GM21381 (cell line): Measurements from ENCODE around the gene SLC1A1.
A peak's percentile ranks its signal among the peaks of the same experiment; 100 is the strongest.
"Not testable (repeated sequence)": the region's sequence is repeated elsewhere in the genome, so short reads cannot be mapped to it uniquely, and the experiment has no call there.

Source experiments
- ATAC-seq: cut with Tn5 transposase; IDR thresholded peaks from one replicate; pipeline ENCODE4 v1.9.1; 2021; ENCODE audit warnings: mild to moderate bottlenecking, moderate library complexity; ENCODE audit not compliant: unreplicated experiment

The SLC1A1 gene

DNA sequence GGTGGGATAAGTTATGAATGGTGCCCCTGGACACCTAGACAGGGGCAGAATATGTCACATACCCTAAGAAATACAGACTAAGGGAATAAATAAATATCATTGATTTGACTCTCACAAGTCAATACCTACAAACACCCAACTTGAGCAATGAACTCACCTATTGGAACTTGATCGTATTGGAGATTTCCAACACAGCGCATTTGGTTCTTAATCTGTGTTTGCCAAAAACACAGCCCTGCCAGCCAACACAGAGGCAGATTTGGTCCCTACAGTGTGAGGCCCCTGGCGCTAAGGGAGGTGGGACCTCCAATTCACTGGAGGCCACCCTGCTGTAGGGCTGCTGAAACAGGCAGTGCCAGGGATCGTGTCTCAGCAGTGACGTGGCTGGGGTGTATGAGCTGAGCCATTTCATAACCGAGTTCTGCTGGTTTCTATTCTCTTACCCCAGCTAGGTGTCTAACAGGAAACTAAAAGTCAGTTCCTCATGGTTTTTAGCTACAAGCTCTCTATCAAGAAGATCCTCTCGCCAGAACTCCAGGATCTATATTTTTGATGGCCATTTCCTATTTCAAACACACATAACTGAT, 84.5 kb downstream of the SLC1A1 start:
- peak; percentile 82 for ATAC-seq

DNA sequence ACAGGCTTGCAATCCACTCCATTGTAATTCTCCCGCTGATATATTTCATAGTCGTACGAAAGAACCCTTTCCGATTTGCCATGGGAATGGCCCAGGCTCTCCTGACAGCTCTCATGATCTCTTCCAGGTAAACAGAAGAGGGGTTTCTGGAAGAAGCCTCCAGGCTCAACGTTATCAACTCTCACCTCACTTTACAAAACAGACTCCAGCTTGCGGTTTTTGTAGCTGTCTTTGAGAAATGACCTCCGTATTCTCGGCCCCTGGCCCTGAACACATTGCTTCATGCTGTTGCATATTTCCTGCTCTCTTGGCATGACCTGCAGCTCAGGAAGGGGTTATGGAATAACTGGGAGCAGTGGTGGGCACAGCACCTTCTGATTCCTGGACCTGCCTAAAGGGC, 85.7 kb downstream of the SLC1A1 start:
- no peak for ATAC-seq

DNA sequence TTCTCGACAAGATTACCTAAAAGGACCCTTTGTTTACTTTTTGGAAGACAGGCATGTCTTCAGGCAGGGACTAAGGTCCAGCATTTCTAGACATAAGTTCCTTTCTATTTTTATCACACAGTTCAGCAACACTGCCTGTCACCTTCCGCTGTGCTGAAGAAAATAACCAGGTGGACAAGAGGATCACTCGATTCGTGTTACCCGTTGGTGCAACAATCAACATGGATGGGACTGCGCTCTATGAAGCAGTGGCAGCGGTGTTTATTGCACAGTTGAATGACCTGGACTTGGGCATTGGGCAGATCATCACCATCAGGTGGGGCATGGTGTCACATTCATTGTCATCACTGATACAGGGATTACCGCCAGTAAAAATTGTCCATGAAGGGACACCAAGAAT, 86.2 kb downstream of the SLC1A1 start:
- no peak for ATAC-seq

DNA sequence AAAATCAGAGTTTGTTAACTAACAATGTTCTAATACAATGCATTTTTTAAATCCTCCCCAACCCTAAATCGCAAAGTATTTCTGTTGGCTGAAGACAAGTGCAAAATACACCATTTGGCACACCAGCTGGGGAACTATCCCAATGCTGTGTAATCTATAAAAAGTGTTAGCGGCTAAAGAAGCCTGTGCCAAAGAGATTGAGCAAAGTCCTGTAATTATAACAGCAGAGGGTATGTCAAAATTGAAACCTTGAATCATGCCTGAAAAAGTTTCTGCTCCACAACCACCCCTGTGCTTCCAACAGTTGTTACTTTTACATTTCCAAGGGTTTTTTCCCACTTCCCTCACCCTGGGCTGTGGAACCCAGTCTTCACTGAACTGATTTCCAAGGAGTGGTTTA, 88.7 kb downstream of the SLC1A1 start:
- ATAC-seq = no peak

DNA sequence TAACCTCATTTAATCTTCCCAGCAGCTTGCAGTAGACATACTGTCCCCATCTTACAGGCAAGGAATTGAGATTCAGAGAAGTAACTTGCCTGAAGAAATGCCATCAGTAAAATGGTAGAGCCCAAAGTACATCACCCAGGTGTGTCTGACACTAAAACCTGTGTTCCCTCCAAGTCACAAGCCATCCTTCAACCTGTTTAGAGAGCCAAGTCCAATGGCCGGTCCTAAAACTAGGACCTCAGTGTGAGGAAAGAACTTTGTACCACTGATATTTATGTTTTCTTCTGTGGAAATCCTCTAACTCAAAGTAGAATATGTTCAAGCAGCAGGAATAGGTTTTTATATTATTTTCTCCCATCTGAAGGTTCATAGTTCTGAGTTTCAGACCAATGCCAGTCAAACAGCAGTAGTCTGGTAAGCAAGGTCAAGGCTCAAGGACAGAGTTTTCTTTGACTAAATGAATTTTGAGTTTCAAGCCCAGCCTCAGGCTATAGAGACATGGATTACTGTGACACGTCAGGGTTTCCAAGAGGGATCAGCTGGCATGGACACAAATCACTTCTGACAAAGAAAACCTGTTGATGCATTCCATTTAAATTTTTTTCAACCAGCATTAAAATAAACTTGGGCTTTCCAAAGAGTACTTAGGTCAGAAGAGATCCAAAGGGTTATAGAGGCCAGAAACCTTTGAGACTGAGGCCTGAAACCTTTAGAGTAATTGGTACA, 90.9 kb downstream of the SLC1A1 start:
- ATAC-seq = no peak

DNA sequence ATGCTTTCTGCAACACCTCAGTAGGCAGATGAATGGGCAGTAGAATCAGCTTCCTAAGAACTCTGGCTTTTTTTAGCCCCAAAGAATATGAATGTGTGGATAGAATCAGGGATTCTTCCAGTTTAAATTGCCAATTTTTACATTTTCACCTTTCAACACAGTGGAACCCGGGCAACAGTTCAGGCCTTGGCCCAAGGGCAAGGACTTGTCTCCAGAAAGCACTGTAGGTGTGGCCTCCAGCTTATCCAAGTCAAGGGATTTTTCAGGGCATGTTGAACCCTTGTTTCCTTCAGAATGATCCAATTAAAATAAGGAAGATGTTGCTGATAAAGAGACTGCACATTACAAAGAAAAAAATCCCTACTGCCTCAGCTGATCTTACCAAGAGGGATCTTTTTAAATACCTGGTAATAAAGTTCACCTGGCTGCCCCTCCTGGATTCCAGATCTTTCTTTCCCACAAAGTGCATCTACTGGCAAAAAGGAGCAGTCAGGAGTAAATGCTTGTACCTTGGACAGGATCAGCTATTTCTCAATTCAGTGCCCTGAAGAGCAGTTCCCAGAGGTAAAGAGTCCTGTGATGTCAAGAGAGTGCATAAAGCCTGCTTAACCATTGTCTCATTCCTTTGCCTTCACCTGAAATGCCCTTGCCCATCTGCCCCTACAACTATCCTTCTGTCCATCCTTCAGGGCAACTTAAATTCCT, 91.7 kb downstream of the SLC1A1 start:
- no peak for ATAC-seq

DNA sequence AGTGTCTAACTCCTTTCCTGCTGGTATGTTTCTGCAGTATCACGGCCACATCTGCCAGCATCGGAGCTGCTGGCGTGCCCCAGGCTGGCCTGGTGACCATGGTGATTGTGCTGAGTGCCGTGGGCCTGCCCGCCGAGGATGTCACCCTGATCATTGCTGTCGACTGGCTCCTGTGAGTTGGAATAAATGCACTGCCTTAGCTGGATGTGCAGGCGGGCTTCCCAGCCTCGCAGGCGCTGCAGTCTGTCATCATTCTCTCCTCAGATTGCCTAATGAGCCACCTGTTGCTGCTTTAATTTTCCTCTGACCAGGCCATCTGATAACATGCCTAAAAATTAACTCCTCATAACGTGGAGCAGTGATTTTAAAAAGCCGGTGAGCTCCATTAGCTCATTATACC, 92.7 kb downstream of the SLC1A1 start:
- no peak for ATAC-seq

DNA sequence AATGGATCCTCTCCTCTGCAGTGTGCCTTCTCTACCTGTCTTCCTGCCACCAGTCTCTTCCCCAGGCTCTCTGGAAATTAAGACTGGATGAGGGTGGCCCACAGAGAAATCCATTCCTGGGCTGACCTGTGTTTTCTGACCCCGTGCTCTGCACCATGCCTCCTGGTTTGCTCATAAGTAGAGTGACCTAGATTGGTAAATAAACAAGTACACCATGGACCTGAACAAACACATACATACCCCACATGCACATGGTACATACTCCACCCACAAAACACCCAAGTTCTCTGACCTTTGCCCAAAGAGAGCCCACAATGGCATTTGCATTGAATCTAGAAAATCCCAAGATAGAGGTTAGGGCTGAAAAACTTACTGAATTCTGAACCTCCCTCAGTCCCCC, 94.4 kb downstream of the SLC1A1 start:
- ATAC-seq = no peak

DNA sequence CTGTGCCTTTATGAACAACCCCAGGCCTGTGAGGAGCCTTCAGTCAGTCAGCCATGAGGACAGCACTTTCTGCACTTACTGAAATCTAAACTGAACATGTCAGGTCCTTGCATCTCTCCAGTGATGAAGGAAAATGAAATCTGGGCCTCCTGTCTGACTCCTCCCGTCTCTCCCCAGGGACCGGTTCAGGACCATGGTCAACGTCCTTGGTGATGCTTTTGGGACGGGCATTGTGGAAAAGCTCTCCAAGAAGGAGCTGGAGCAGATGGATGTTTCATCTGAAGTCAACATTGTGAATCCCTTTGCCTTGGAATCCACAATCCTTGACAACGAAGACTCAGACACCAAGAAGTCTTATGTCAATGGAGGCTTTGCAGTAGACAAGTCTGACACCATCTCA, 94.9 kb downstream of the SLC1A1 start:
- ATAC-seq = no peak

DNA sequence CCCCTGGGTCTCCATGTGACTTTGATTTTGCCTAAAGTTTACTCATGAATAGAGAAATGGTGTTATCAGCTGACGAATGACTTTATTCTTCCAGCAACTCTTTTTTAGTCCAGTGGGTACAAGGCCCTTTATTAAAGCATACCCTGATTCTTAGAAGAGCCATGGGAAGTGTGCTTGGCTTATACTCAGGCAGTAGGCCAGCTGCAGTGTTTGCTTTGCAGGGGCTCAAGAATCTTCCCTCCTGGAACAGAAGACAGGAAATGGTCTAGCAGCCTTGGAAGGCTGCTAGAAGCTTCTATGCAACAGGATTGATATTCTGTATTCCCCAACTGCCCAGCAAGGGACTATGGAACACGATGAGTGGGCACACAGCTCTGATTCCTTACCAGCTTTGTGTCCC, 98.5 kb downstream of the SLC1A1 start:
- no peak for ATAC-seq

DNA sequence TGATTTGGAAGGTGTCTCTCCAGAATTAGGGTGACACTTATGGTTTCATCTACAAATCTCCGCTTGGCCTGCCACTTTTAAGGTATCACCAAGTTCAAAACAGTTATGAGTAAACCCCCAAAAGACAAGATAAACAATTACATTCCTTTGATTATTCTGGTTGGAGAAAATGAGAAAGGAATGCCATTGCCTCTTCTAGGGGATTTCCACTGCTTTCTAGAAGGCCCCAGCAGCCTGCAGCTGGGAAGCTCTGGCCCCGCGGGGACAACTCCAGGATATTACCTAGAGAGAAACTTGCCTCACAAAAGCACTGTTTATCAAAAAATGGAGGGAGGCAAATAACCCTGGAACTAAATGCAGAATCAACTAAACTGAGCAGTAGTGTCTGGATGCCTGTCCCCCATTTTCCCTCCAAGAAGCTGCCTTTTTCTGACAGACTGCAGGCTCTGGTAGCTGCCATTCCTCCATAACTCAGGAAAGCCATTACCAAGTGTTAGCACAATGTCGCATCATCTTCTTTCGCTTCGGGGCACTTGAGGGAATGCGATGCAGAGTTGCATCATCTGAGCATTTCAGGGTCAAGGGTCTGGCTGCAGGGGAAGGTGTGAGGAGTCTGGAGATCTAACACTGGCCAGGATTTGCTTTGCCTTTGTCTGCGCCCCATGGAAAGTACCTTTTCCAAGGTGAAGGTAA, 100.3 kb downstream of the SLC1A1 start:
- ATAC-seq = no peak

DNA sequence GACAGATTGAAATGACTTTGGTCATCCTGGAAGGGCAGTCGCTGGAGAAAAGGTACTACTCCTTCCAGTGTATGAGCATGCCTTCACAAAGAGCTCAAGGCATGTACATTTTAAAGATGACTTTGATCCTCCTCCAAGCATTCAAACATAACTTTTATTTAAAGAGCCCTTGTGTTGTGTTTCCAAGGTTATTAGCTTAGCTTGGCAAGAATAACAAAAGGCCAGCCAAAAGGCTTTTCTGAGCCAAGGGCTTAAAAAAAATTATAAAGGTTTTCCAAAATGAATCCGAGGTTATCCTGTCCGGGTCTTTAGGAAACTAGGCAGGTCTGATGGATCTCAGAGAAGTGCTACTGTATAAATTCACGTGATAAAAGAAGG, 100.8 kb downstream of the SLC1A1 start:
- no peak for ATAC-seq

DNA sequence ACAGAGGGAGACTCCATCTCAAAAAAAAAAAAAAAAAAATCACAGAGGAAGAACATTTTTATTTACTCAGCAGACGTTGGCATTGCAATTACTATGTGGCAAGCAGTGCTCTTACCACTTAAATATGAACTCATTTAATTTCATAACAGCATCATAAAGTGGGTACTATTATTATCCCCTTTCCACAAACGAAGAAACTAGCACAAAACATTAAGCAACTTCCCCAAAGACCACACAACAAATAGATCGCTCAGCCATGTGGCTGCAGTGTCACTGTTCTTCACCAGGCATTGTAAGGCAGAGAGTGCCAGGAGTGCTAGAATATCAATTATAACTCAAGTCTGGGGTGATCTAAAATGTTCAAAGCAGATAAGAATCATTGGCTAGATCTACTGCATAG, 102.0 kb downstream of the SLC1A1 start:
- ATAC-seq = no peak

DNA sequence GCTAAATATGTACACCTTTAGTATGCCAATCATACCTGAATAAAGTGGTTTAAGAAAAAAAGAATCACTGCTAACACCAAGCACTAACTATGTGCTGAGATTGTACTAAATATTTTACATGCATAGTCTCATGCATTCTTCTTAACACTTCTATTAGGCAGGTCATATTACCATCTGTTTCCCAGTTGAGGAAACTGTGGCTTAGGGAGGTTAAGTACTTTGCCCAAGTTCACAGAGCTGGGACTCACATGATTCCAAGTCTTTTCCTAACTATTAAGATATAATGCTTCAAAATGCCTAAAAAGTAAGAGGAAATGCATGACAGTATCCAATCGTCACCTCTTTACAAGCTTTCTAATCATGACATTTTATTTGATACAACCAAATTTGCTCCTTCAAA, 102.6 kb downstream of the SLC1A1 start:
- ATAC-seq = no peak

DNA sequence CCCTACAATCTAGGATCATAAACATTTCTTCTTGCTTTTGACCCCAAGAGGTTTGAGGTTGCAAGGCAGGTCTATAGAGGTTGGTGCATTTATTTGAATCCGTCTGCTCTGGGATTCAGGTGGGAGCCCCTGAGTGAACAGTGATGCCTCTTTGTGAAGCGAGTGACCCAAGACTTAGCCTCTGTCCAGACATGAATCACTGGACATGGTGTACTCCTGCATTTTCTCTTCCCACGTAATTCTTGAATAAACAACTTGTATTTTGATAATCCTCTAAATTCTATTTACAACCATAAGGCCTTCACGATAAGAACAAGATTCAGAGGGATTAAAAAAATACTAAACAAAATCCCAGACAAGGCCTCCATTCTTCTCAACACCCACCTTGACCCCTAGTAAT, 104.3 kb downstream of the SLC1A1 start:
- ATAC-seq = no peak

DNA sequence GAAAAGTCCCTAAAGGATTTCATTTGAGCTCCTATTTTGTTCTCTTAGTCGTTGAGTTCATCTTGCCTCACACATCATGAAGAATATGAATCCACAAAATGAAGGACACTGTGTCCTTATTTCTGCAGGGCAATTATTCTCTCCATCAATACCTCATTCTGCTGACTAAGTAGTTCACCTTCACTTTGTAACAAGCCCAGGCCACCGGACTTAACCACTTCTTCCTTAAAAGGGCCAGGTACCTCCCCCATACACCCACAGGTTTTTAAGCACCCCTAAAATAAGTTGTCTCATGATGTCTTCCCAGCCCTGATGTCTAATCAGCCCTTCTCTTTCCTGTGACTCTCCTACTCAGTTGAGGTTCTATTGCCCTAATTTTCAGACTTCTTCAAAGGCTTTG, 104.7 kb downstream of the SLC1A1 start:
- ATAC-seq = no peak

DNA sequence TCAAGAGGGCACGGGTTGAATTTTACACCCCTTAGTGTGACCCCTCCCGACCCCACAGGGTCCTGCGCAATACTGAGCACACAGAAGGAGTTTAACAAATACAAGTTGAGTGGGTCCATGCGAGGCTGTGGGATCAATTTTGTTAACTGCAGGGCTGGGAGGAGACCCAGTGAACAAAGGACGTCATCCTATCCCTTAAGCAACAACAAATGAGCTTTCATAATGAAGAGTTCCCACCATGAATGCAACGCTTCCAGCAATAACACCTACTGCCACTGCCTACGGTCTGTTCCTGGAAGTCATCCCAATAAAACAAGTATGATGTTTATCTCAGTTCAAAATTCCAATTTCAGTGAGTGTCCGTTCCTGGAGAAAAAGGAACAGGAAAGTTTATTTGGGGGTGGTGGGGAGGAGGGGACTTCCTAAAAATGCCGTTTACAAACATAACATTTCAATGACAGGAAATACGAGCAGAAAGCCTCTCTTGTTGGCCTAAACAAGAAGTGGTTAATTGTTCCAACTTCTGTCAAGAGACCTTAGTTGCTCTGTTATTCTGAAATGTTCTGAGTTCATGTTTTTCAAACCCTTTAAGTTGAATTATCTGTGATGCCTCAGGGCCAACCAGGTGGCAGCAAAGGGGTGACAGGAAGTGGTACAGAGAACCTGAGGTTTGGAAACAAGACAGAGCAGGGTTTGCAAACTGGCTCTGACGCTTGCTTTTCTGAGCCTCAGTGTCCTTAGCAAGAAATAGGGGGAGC, 106.1 kb downstream of the SLC1A1 start:
- peak; percentile 67 for ATAC-seq

DNA sequence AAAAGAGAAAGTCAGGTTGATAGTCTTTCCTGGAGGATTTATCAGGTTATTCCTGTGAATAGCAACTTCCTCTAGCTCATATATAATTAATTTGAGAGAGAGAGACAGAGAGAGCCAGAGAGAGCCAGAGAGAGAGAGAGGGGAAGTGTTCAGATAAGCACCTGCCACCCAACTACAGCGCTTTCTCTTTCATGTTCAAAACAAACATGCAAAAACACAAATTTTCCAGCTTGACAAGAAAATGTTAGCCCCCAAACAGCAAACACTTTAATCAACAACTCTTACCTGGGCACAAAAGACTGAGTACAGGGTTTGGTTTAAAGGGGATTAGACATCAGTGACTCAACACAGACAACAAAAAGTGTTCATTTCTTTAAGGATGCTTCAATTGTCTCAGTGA, 110.1 kb downstream of the SLC1A1 start:
- no peak for ATAC-seq

DNA sequence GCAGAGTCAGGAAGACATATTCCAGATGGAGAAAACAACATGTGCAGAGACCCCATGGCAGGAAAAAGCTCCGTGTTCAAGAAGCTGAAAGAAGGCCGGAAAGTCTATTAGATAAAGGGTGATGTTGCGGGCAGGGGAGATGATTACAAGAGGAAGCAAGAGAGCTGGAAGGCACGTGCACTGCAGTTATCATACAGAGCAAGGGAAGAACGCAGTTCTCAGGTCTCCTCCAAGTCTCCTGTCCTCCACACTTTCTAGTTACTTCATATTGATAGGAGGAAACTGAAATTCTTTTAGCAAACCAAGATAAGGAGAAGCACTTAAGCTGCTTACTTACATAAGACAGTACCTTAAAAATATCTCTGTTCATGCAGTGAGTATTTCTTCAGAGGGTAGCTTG, 113.6 kb downstream of the SLC1A1 start:
- ATAC-seq = no peak

DNA sequence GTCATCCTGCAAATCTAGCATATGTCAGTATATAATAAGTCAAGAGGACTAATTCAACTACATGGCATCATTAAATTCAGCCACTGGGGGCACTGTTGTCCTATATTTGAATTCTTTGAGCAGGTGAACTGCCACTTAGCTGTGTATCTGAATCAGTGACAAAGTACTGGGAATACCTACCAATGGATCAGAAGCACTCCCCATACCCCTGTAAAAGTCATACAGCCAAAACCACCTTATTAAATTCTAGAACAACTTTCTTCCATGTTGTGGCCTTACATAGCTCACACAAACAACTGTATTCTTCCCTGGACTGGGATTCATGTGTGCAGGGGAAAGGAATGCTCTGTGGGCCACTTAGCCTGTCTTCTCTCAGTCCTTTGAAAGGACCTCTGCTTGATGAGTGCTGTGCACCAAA, 114.4 kb downstream of the SLC1A1 start:
- peak; percentile 83 for ATAC-seq

DNA sequence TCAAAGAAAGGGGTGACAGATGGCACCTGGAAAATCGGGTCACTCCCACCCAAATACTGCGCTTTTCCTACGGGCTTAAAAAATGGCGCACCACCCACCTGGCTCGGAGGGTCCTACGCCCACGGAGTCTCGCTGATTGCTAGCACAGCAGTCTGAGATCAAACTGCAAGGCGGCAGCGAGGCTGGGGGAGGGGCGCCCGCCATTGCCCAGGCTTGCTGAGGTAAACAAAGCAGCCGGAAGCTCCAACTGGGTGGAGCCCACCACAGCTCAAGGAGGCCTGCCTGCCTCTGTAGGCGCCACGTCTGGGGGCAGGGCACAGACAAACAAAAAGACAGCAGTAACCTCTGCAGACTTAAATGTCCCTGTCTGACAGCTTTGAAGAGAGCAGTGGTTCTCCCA, 115.8 kb downstream of the SLC1A1 start:
- not testable (repeated sequence) for ATAC-seq
